GM18909 (cell line): ENCODE measurements around the gene SLC7A9.
"Not testable (repeated sequence)": the region's sequence is repeated elsewhere in the genome, so short reads cannot be mapped to it uniquely, and the experiment has no call there.

Source experiments
- ATAC-seq: cut with Tn5 transposase; IDR thresholded peaks from one replicate; pipeline ENCODE4 v1.9.1; 2021; ENCODE audit warnings: mild to moderate bottlenecking; ENCODE audit not compliant: unreplicated experiment, poor library complexity

SLC7A9 gene

DNA sequence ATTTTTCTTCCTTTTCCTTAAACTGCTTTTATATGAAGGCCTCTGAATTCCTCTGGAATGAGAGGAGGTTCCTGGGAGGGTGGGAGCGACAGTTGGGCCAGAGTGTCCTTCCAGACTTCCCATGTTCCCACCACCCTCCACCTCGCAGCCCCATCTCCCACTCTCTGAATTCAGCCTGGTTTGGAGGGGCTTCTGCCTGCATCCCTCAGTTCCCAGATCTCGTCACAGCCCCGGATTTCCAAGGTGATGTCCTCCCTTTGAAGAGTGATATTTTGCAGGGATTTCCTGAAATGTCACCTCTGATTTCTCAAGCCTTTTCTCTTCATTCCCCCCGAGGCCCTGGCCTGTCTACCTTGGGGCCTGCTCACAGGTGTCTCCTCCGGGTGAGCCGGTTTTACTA is 16.7 kb upstream of the SLC7A9 start:
- no peak for ATAC-seq

- ATAC-seq: not testable (repeated sequence)
These were observed 15.7 kb upstream of the SLC7A9 start for GRCh38 chr19:32885255-32885654.

DNA sequence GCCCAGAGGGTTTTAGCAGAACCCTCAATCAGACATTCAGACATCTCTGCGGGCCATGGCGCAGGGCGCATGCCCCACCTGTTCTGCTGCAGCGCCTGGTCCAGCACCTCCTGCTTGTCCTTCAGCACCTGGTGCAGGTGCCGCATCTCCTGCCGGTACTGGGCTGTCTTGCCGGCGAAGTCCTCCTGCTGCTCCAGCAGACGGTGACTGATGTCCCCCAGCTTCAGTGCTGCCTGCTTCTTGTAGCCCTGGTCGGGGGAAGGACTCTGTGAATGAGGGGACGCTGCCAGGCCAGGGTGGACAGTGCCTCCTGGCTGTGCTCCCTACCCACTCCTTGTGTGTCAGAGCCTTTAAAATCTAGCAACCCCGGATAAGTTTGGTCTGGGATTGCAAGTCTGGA is 12.2 kb upstream of the SLC7A9 start:
- no peak for ATAC-seq

DNA sequence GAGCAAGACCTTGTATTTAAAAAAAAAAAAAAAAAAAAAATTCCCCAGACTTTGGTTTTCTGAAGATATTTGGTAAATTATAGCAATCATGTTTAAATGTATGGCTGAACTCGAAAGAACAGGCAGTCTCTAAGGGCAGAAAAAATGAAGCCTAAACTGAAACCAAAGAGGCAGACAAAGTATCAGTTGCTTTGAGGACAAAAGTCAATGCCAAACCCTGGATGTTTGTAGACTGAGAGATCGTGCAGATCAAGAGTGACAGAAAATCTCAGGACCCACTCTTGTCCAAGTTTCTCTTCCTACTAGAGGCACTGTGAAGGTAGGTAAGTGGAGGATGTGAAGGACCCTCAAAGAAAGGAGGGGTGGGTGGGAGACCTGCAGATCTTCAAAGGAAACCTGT is 11.1 kb upstream of the SLC7A9 start:
- ATAC-seq: no peak

DNA sequence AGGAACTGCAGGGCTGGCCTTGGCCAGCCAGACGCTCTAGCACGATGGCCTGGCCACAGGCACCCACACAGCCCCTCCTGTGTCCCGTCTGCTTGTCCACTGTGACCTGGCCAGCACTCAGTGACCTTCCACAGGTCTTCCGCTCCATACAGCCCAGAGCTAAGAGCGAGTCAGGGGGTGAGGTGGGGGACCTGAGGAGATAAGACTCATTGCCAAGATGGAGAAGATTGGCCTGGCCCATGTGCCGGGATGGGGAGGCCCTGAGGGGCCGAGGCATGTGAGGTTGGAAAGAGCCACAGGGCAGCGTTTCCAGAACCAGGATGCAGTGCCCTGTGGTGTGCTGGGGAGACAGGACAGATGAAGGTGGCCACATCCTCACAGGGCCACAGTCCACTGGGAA is 10.2 kb upstream of the SLC7A9 start:
- no peak for ATAC-seq

DNA sequence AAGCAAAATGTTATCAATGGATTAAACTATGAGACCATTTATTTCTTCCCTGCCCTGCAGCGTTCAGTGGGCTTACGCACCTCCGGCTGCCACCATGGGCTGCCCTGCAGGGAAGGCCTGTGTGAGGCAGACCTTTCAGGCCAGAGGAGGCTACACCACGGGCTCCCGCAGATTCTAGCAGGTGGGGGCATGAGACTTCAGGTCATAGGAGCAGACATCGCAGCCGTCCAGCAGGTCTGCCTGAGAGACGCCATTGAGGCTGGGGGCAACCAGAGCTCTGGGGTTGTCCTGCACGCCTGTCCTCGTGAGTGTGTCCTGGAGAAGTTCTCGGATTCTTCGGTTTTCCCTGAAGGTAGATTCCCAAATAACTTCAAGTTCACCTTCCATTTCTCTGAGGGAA is 9.4 kb upstream of the SLC7A9 start:
- no peak for ATAC-seq

DNA sequence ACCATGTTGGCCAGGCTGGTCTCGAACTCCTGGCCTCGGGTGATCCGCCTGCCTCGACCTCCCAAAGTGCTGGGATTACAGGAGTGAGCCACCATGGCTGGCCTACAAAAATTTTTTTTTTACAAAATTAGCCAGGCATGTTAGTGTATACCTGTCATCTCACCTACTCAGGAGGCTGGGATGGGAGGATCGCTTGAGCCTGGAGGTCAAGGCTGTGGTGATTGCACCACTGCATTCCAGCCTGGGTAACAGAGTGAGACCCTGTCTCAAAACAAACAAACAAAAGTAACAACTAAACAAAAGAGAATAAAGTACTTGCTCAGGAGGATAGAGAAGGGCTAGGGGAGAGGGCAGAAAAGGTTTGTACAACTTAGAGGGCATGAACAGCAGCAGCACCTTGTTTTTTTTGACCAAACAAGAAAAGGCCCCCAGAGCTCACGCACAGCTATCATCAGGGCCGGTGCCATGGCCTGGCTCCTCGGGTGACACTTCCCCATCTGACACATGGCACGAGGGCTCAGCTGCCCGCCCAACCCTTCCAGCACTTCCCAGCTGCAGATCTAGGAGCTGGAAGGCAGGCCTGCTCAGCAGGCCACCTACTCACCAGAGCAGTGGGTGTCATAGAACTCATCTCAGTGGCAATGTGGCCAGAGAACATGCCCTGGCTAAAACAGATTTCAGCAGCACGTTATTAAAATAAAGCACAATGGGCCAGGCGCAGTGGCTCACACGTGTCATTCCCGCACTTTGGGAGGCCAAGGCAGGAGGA is 8.6 kb upstream of the SLC7A9 start:
- no peak for ATAC-seq

DNA sequence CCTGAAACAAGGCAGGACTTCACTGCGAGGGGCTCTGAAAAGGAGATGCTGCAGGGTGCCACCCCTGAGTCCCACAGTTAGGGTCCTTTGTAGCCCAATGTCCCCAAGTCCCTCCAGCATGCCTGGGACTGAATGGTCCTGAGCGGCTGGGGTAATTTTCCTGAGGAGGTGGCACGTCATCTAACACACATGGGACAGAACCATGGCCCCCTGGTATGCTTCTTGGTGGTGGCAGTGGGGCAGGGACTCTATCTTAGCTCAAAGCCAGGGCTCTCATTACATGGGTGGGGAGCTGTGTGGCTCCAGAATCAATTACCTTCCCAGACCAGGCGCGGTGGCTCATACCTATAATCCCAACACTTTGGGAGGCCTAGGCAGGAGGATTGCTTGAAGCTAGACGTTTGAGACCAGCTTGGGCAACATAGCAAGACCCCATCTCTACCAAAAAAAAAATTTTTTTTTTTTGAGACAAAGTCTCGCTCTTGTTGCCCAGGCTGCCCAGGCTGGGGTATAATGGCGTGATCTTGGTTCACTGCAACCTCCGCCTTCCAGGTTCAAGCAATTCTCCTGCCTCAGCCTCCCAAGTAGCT is 7.9 kb upstream of the SLC7A9 start:
- no peak for ATAC-seq

DNA sequence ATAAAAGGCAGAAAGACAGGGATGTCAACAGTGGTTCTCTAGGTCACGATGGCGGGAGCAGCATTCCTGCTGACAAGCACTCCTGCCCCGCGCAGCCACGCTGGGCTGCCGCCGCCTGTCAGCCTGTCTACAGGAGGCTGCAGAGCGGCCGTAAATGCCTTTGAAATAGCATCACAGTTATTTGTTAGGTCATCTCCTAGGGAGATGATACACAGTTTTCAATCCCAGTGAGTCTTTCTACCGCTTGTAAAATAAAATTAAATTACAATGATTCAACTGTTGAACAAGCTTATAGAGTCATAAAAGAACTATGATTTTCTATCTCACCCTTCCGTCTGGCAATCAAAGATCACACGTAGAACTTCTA is 7.3 kb upstream of the SLC7A9 start:
- no peak for ATAC-seq

GRCh38 chr19:32876236-32876918 is 6.8 kb upstream of the SLC7A9 start:
- no peak for ATAC-seq

DNA sequence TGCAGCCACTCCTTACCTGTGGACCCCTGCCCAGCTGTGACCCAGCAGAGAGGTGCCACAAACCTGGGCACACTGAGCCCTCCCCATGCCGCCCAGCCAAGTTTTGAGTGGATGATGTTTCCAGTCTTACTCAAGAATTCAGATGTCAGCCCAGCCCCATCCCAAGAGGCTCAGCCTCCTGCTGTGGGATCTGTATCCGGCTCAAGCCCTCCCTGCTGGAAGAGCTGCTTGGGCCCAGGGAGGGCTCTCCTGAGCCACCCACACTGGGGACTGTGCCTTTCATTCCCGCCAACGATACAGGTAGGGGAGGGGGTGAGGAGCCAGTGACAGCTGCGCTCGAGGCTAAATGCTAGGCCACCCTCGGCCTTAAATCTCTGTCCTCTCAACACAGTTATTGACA is 5.9 kb upstream of the SLC7A9 start:
- no peak for ATAC-seq

GRCh38 chr19:32874605-32875004 is 5.0 kb upstream of the SLC7A9 start:
- no peak for ATAC-seq

DNA sequence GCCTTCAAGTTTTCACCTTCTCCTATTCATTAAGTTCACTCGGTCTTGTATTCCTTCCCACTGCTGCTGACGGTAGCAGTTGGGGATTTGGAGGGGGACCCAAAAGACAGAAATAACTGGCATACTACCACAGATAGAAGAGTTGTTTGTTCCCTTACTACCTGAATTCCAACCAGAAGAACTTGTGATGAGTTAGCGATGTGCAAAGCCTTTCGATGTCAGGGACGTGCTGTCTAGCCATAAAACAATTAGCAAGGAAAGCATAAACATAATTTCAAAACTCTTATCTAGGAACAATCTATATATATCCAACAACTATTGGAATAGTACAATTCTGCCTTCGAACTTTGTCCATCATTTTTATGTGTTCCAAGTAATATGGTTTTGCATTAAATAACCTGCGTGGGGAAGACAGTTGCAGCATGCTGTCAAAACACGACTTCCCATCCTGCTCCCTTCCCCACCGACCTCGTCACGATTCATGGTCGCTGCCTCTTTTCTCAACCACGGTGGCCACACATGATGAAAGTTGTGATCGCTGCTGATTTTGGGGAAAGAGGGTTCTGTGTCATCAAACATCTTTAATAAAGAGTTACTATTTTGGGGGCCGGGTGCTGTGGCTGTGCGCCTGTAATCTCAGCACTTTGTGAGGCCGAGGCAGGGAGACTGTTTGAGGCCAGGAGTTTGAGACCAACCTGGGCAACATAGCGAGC is 3.8 kb upstream of the SLC7A9 start:
- ATAC-seq: no peak

- ATAC-seq: no peak
These were observed 2.8 kb upstream of the SLC7A9 start for GRCh38 chr19:32872391-32872790.

DNA sequence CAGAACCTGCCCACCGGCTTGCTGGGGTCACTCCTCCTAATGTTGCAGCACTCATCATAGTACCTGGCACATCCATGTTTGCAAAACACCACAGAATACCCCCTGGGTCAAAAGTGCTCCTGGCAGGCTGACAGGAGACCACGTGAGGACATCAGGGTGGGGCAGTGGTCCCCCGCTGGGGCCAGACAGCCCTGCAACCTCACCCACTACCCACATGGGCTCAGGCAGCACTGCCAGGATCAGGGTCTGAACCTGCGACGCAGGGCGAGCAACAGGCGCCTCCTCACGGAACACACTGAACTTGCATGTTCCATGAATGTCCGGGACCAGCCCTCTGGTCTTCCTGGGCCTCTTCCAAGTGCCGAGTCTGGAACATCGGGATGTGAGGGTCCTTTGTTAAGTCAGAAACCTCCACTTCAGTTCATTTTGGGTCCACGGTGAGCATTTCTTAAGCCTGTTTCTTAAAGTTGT is 1.4 kb upstream of the SLC7A9 start:
- ATAC-seq: no peak

GRCh38 chr19:32869966-32870573 is 503 bp upstream of the SLC7A9 start:
- ATAC-seq: no peak

DNA sequence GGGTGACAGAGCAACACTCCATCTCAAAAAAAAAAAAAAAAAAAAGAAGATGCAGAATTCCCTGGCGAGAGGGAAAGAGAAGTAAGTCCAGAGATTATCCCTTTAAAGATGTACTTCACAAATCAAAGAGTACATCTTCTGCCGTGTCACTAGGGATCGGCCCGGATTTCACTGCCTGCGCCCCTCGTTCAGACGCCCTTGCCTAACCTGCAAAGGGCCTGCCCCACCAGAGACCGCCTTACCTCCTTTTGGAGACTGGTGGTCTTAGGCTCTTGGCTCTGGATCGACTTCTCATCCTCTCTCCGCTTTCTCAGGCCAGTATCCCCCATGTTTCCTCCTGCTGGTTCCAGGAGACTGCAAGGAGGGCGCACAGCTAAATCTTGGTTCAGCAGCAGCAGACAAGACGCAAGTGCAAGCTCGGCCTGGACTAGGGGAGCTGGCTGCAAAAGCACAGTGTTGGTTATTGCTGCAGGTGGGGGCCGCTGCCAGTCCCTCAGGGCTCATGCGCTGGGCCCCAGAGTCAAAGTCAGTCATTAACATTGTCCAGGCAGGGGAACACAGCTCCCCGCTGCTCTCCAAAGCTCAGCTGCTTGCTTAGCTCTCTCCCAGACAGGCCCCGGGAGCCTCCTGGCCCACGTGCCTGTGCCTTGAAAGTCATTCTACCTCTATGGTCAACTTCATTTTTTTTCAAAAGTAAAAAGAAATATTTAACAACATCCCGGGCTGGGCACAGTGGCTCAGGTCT is 1.2 kb downstream of the SLC7A9 start:
- ATAC-seq: no peak

- not testable (repeated sequence) for ATAC-seq
These were observed 2.1 kb downstream of the SLC7A9 start for GRCh38 chr19:32867436-32867835.

- no peak for ATAC-seq
These were observed 2.9 kb downstream of the SLC7A9 start for GRCh38 chr19:32866564-32867265.
